ENCODE results near the gene NUDT22.
A peak's percentile ranks its signal among the peaks of the same experiment; 100 is the strongest.

Gene NUDT22

DNA sequence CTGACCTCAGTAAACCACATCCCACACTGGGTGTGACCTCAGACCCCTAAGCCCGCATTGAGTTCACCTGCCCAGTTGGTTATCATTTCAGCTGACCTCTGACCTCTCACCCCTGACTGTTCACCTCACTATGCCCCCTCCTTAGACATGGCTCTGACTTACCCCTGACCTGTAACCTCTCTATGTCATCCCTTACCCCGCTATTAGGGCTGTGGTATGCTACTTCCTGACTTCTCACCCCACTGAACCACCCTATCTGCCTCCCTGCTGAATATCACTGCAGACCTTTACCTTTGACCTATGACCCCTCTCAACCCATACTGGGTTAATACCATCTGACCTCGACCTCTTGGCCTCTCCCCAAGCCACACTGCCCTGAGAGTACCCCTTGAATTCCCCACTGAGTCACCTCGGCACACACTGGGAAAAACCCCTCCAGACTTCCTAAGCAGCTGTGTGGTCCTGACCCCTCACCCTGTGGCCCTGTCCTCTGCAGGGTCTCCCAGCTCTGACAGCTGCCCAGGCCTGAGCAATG is 33.5 kb downstream of the NUDT22 start:
- DNase-seq = no peak

DNA sequence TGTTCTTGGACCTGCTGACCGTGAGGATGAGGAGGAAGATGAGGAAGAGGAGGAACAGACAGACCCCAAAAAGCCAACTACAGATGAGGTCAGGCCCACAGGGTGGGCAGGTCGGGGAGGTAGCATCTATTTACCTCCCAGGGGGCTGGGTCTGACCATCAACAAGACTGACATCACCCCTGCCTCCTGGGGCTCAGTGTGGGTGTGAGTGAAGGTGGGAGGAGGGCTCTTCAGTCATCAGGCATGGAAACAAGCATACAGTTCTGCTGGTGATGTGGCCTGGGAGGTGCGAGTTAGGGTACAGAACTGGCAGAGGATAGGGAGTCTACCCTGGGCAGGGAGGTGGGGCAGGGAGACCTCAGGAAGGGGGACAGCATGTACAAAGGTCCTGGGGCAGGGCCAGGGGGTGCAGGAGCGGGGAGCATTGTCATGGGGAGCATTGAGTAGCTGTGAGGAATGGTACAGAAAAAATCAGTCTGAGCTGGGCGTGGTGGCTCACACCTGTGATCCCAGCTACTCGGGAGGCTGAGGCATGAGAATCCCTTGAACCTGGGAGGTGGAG is 34.2 kb downstream of the NUDT22 start:
- DNase-seq = no peak

DNA sequence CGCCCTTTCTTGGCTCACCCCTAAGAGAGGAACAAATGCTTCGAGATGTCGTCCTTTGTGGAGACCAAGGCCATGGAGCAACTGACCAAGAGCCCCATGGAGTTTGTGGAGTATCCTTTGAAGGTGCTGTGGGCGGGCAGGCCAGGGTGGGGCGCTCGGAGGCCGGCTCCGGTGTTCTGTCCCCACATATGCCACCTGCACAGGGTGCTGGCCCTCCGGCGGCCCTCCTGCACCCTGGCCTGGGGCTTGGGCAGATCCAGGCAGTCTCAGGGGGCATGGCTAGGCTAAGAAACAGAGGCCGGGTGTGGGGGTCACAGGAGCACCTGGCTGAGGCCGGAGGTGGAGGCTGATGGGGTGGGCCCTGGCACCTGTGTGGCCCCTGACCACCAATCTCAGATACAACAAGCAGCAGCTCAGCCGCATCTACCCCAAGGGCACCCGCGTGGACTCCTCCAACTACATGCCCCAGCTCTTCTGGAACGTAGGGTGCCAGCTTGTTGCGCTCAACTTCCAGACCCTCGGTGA is 35.5 kb downstream of the NUDT22 start:
- no peak for DNase-seq

DNA sequence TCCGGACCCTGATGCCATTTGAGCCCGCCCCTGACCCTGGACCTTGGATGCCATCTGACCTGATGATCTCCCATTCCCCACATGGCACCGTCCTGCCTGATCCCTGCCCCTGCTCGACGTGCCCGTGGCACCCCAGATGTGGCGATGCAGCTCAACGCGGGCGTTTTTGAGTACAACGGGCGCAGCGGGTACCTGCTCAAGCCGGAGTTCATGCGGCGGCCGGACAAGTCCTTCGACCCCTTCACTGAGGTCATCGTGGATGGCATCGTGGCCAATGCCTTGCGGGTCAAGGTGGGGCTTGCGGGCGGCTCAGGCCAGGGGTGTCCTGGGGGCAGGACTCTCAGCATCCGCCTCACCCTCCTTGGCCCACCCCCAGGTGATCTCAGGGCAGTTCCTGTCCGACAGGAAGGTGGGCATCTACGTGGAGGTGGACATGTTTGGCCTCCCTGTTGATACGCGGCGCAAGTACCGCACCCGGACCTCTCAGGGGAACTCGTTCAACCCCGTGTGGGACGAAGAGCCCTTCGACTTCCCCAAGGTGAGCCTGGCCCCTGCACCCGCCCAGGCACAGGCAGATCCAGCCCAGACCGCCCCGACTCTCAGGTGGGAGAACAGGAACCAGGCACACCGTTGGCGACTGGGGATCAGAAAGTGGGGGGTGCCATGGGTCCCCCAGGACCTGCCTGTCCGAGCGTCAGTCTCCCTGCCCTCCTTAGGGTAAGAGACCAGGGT is 36.4 kb downstream of the NUDT22 start:
- no peak for DNase-seq

DNA sequence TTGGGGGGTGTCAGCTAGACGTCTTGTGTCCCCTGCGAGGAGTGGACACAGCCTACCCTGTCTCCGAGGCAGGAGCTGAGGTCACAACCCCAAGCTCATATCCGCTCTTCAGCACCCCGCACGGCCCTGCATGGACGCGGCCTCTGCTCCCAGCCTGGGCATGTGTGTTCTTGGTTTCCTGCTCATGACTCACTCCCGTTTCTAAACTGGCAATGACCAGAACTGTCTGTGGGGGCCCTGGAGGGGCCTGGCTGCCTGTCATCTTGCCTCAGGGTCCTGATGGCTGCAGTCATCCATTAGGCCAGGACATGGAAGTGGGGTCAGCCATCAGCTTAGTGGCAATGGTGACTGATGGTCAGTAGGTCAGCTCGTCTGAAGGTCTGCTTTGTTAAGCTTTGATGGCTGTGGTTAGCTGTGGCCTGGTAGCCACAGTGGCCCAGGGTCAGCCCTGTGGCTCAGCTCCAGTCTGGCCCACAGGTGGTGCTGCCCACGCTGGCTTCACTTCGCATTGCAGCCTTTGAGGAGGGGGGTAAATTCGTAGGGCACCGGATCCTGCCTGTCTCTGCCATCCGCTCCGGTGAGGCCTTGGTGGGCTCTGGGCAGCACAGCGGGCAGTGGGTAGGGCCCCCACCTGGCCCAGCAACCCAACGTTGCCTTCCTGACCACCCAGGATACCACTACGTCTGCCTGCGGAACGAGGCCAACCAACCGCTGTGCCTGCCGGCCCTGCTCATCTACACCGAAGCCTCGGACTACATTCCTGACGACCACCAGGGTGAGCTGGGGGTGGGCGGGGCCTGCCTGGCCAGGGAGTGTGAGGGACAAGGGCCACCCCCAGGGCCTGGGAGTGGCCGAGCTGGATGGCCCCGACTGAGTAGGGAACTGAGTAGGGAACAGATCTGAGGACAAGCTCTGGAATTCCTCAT is 37.2 kb downstream of the NUDT22 start:
- no peak for DNase-seq

DNA sequence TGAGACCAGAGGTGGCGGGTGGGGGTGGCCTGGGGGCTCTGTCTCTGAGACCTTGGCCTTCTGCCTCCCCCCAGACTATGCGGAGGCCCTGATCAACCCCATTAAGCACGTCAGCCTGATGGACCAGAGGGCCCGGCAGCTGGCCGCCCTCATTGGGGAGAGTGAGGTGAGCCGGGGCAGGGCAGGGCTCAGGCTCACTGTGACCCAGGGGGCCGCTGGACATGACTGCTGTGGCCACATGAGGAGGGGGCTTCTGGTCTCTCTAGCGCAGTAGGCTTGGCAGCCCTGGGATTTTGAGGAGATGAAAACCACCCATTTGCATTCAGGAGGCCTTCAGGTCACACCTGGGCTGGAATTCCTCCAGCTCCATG is 37.9 kb downstream of the NUDT22 start:
- DNase-seq = no peak

DNA sequence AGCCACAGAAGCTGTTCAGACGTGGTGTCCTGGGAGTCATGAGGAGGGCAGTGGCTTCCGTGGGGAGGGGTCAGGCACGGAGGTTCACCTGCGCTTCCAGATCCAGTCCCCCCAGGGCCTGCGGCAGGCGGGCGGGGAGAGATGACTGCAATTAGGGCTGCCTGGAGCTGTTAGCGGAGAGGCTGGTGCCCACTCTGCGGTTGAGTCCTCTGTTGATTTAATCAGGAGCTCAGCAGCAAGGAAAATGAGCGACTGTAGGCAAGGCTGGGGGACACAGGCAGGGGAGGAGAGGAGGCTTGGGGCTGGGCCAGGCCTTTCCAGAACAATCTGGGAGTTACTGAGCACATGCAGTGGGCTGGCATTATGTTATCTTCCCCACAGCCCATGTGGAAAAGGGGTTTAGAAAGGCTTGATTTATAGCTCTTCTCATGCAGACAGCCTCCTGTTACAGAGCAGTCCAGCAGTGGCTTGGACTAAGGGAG is 38.3 kb downstream of the NUDT22 start:
- DNase-seq = no peak

DNA sequence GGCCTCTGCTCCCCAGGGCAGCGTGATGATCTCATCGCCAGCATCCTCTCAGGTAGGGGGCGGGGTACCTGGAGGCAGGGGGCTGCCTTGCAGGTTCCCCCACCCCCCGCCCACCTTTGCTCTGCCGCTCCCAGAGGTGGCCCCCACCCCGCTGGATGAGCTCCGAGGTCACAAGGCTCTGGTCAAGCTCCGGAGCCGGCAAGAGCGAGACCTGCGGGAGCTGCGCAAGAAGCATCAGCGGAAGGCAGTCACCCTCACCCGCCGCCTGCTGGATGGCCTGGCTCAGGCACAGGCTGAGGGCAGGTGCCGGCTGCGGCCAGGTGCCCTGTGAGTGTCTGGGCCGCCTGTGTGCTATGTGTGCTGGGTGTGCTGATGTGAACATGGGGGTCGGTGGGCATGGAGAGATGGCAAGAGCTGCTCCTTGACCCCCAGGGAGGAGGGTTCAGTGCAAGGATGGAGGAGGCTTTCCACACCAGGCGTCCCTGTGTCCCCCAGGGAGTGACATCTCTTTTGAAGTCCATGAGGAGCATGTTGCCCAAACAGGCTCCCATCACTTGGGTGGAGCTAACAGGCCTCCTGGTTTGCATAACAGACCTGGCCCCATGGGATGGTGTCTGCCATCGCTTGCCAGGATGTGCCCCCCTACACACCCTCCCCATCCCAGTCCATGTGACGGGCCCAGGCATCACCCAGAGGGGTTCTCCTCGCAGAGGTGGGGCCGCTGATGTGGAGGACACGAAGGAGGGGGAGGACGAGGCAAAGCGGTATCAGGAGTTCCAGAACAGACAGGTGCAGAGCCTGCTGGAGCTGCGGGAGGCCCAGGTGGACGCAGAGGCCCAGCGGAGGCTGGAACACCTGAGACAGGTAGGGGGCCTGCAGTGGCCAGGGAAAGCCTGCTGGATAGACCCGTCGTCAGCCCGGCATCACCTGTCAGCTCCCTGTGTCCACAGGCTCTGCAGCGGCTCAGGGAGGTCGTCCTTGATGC is 39.4 kb downstream of the NUDT22 start:
- DNase-seq = no peak

DNA sequence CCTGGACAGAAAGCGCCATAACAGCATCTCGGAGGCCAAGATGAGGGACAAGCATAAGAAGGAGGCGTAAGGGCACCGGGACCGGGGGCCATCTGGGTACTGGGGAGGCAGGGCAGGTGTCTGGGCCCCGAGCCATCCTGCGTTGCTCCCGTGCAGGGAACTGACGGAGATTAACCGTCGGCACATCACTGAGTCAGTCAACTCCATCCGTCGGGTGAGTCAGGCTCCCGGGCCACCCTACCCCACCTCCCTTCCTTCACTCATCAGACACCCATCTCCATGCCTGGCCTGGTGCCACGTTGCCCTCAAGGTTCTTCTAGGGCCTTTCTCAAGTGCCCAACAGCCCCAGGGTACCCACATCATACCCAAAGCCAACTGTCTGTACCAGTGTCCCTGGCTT is 40.3 kb downstream of the NUDT22 start:
- no peak for DNase-seq

DNA sequence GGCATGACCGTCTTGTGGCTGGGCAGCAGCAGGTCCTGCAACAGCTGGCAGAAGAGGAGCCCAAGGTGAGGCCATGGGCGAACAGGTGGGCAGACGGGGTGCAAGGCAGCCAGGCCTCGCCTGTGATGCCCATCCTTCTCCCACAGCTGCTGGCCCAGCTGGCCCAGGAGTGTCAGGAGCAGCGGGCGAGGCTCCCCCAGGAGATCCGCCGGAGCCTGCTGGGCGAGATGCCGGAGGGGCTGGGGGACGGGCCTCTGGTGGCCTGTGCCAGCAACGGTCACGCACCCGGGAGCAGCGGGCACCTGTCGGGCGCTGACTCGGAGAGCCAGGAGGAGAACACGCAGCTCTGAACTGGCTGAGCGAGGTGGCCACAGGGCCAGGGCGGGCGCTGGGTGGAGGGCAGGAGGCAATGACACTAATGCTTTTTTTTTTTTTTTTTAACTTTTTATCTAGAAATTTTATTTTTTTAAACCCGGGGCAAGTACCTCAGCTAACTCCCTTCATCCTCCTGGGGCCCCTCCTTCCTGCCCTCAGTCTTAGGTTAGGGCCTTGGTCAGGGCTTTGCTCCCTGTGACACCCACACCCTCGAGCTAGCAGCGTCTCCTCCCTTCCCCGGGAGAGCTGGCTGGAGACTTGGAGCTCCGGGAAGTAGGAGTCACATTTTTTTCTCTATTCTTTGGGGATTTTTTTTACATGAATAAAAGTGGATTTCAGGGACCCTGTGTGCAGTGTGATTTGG is 41.3 kb downstream of the NUDT22 start:
- no peak for DNase-seq

DNA sequence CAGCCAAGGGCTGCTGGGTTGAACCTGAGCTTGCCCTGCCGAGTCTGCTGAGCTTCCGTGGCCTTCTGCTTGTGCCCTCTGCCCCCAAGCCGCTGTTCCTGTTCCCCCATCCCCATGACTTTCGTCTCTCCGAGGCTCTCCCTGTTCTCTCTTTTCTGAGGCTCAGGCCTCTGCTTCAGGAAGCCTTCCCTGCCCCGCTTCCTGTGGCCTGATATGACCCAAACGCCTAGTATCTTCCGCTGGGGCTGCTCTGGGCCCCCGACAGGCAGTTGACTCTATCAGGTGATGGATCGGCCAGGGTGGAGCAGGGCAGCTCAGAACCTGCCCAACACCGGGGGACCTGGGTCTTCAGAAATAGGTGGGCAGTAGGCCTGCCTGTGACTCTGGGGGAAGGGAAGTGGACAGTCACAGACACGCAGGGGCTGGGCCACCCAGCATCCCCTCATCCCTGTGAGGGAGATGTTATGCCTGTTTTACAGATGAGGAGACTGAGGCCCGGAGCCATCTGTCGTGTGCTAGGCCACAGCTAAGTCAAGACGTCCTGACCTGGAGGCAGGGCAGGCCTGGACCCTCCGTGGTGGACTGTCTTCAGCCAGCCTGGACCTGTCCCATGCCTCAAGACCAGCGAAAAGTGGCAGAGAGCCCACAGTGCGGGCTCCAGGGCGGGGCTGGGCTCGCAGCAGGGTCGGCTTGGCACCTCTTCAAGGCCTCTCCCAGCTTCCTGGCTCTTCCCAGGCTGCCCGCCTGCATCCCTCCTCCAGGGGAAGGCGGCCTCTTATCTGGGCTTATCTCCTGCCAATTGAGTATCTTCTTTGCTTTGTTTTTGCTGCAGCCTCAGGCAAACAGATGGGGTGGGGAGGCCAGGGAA is 42.2 kb downstream of the NUDT22 start:
- DNase-seq = no peak

DNA sequence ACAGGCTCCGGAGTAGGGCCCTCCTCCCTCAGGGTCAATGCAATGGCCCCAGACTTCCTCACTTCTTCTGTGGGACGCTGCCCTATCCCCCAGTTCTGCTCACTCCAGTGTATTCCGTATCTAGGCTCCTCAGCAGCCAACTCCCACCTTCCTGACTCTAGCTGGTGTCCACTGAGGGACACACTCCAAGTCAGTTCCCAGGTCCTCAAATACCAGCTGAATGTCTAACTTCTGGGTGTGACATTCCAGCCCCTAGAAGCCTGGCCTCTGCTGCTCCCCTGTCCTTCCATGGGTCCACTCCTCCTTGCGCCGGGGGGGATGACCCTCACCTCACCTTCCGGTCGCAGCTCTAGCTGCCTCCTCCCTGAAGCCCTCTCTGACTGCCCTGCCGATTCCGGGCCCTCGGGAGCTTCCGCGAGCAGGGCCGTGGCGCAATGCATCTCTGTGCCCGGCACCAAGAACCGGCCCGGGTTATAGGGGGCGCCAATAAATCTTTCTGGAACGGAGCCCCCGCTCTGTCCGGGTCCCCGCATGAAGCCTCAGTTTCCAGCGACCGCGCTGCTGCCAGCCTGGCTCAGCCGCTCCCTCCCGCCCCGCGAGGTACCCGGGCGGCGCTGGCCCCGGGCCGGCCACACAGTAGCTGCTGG is 42.9 kb downstream of the NUDT22 start:
- DNase-seq = peak; percentile 40

DNA sequence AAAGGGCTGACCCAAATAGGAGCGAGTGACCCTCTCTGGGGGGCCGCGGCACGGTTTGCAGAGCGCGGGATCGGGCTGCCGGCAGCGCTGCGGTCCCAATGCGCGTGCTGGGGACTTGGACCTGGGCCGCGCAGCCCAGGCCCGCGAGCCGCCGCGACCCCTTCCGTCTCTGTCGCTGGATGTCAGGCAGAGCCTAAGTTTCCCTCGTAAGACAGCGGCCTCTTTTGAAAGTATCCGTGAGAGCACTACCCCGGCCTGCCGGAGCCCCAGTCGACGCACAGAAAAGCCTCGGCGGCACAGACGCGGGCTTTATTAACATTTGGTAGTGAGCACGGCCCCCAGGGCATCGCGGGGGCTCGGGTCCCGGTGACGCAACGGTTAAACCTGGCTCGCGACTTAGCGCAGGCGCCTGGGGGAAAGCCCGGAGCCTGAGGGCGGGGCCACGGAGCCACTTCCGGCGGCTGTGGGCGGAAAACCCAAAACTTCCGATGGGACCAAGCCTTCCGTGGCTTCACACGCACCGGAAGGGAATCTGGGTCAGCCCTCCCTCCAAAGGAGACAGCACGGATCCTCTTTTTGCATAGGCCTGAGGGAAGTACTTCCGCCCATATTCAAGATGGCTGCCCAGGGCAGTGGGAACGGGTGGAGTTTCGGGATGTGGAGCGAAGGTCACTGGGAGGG is 43.6 kb downstream of the NUDT22 start:
- DNase-seq = peak; percentile 99

DNA sequence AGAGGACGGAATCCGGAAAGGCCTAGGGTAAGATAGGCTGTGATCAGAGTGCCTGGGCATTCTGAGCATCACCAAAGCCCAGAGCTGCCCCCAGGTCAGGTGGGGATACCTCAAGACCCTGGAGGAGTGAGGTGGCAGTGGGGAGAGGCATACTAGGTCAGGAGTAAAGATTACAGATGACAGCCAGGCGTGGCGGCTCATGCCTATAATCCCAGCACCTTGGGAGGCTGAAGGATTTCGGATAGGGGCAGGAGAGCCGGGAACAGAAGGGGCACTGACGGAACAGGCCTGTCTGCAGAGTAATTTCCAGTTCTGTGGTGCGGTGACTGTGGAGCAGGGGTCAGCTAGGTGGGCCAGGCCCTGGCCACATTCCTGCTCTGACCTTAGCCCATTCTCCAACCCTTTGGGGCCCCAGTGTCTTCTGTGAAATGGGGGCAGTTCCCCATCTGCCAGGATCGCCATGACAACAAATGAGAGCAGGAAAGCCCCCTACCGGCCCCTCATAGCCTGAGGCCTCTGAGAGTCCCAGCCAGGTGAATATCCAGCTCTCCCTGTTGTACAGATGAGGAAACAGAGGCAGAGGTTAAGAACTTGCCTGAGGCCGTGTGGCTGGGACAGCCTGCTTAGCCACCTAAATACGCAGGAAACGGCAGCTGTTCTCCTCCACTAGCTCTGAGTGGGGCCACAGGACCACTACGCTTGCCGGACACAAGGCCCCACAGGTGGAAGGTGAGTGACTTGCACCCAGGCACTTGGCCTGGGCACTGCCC is 49.1 kb downstream of the NUDT22 start:
- no peak for DNase-seq

DNA sequence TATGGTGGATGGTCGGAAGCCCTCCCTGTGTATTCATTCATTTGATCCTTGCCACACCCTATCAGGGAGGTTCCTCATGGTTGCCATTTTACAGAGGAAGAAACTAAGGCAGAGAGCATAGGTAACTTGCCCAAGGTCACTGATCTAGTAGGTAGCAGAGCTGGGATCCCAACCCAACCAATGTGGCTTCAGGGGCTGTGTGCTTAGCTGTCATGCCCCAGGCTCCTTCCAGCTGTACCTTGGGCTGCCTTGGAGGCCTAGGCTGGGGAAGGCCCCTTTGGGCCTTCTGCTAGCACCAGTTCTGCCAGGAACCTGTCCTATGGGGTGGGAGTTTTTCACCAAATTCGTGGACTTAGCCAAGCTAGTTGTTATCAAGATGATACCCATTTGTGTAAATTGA is 49.8 kb downstream of the NUDT22 start:
- DNase-seq = no peak

DNA sequence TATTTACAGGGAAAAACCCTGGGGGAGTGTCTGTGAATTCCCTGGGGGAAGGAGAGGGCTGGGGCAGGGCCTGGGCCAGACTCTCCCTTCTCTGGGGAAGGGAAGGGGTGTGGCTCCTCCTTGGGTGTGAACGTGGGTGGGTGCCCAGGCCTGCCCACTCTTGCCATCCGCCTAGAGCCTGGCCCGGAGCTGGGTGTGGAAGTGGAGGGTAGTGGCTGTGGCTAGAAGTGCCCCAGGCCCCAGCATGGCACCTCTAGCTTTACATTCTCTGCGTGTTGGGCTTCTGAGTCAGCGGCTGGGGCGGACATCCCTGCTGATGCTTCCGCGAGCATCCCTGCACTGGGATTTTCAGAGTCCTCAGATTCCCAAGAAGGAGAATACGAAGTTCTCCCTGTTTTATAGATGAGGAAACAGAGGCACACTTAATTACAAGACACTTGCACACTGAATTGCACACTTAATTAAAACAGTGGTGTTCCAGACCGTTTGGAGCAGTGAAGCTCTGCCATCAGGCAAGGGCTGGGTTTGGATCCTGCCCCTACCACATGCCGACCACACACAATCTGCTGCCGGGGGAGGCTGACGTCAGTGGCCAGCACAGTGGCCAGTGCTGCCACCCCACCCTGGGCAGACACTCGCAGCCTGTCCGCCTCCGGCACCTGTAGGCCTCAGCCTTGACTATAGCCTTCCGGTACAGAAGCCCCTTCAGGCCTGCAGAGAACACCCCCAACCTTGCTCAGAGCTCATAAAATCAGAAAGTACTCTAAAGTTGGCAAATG is 50.8 kb downstream of the NUDT22 start:
- DNase-seq = no peak

DNA sequence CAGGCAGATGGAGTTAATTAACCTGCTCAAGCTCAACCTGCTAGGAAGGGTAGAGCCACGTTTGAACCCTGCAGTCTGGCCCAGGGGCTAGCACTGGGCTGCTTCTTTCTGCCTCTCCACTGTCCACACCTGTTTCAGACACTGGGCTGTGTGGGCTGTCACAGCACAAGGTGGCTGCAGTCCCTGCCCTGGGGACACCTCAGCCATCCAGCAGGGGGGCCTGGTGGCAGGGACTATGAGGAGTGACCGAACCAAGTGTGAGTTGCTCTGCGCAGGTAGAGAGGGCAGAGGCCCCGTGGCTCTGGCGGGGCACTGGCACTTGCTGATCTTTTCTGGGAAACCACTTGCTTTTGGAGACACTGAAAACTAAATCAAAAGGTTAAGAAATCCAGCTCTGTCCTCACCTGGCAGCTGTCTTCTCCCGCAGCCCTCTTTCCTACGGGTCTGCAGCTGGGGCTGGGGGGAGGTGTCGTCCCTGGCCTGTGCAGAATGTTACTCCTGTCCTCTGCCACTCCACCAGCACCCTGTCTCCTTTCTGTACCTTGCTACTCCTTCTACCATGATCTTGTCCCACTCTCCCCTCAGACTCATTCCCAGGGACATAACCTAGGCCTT is 52.6 kb downstream of the NUDT22 start:
- no peak for DNase-seq
